GM18951 (cell line): ENCODE data around the gene GDI1.

Source experiments
- POLR2A ChIP-seq: IDR thresholded peaks from 4 replicates; pipeline ENCODE4 v1.6.1; 2011; ENCODE audit warnings: mild to moderate bottlenecking; ENCODE audit not compliant: insufficient read length, insufficient read depth; ENCODE audit errors: extremely low read depth
- in situ Hi-C: fragments of 300-500 bp; cut with MboI; formaldehyde crosslinking; loops from one replicate; pipeline ENCODE4 v1.12.0; 2022; ENCODE audit warnings: low sequenced_read_pairs, mixed read lengths, inconsistent platforms; ENCODE audit not compliant: unreplicated experiment

The GDI1 gene

DNA sequence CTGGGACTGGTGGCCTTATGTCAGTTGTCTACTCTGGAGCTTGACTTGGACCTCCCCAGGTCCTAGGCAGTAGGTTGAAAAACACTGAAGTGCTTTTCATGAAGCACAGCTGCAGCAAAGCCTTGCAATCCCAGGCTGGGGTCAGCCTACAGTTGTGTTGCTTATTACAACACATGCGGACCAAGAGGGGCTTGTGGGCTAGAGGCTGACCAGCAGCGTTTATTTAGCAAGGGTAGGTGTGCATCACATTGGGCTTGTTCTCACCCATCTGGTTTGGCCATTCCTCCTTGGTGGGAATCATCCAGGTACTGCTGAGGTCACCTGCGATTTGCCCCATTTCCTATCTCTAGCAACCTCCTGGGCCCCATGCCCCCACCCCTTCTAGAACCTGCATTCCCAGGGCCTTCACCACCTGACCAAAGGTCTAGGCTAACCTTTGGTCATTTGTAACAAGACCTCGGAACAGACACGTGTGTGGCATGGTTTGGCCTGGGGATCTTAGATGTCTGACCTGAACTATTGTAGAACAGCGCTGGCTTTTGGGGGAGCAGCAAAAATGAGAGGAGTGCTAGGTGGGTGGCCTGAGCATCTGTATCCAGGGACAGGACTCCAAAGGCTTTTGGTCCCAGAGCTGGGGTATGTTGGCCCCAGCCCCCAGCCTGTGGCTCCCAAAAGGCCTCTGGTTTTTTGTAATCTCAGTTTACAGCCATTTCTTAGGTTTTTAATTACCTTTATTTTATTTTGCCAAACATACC, 35.7 kb upstream of the GDI1 start:
- in situ Hi-C loops, result no loop called here
- peak; percentile 49 for TF ChIP-seq POLR2A

- in situ Hi-C loops, result no loop called here
Observed at GRCh38 chrX:154401918-154402621, 34.9 kb upstream of the GDI1 start.

DNA sequence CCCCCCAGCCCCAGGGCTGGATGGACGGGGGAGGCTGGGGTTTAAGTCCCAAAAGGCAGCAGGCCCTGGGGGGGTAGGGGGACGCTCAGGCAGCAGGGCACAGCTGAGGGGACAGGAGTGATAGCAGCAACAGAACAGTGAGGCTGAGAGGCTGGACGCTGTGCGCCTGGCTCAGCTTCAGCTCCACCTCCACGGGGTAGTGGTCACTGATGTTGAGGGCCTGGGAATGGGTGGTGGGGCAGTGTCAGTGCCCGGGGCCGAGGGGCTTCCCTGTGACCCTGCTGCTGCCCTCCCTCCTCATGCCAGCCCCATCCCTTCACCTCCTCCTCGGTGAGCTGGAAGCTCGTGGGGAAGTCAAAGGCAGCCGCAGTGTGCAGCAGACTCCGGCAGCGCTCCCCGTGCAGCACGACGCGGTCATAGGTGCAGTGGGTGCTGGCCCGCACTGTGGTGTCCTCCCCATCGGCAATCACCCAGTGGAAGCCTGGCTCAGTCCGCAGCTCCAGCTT, 34.3 kb upstream of the GDI1 start:
- in situ Hi-C loops, result no loop called here
- TF ChIP-seq POLR2A, result no peak

More at GRCh38 chrX:154401918-154402621, 34.9 kb upstream of the GDI1 start:
- TF ChIP-seq POLR2A, result no peak

DNA sequence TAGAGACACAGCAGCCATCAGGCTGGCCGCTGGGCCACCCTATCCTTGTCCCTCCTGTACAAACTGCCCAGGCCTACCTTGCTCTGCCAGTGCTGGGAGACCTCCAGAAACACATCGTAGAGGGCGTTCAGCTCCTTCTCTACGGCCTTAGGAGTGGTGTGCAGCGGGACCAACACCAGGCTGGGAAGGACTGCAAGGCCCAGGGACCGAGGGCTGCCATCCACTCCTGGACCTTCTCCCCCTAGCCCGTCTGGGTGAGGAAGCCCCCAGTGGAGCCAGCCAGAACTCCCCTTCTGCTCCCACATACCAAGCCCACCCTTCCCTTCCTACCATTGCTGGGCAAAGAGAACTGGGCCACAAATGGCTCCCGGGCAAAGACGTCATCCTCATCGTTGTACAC, 33.8 kb upstream of the GDI1 start:
- no peak for TF ChIP-seq POLR2A
- in situ Hi-C loops, result no loop called here

GRCh38 chrX:154403858-154404257, 33.1 kb upstream of the GDI1 start:
- no peak for TF ChIP-seq POLR2A

DNA sequence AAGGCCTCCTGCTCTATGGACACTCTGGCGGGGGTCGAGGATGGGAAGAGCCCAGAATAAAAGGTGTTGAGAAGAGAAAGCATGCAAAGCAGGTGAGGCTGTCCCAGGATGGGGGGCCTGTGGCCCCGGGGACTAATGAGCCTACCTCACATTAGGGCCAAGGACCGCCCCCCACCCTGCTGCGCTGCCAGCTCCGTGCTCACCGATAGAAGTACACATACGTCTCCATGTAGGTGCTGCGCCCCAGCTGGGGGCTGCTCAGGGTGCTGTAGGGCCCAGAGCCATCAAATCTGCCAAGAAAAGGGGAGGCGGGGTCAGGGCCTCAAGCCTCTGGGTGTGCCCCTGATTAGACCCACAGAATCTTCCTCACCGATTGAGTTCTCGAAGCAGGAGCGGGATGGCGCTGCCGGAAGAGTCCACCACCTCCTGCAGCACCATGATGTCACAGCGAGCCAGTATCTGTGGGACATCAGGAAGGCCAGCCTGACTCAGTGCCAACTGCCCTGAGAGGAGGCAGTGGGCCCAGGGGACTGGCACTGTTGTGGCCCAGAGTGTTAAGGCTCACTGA, 32.2 kb upstream of the GDI1 start:
- in situ Hi-C loops, result no loop called here

More at GRCh38 chrX:154403858-154404257, 33.1 kb upstream of the GDI1 start:
- in situ Hi-C loops, result no loop called here

DNA sequence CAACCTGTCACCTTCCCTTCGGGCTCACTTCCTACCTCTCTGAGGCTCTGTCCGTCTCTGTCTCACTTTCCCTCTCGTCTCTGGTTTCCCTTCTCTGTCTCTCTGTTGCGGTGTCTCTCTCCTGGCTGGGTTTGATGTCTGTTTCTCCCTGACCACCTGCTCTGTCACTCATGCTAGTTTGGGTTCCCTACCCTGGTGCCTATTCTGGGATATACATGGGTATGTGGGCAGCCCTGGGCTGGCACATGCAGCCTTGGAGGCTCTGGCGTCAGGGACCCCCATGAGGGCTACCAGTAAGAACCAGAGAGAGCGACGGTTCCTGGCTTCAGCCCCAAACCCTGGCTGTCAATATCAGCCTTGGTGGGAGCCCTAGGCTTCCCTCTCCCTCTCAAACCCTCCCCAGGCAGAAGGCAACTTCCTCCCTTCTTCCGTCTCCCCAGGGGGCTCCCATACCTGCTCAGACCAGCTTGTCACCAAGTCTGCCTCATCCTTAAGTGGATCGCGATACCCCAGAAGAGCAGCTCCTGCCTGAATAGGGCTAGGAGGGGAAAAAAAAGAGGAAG, 28.2 kb upstream of the GDI1 start:
- TF ChIP-seq POLR2A, result peak; percentile 26
- in situ Hi-C loops, result no loop called here

More for the DNA sequence above, 32.2 kb upstream of the GDI1 start:
- no peak for TF ChIP-seq POLR2A

DNA sequence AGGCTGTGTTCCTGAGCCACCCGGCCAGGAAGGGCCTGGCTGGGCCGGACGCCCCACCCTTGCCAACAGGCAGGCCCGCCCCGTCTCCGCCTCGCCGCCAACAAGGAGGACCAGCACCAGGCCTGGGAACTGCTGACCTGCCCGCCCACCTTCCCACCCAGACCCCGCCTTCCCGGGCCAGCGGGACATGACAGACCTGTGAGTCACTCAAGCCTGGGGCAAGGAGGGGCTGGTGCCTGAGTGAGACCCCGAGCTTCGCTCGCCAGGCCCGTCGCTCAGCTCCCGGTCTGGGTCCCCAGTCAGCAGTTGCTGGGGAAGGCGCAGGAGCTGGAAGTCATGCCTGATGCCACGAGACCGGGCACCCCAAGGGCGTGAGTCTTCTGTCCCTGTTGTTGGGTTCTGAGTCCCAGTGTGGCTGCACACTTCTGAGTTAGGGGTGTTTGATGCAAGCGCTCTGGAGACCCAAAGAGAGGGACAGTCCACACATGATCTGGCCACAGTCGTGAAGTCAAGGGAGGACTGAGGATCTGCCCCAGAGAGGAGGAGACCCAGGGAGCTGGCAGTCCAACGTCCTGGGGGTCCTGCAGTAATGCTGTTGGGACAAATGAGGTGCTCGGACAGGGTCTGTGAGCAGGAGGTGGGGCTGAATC, 27.6 kb upstream of the GDI1 start, which contains the start of gene DNASE1L1:
Gene DNASE1L1 (minus strand): TSS at position 33 of the 650 bp plus-strand sequence. CDS start 3,686 bp downstream, outside the sequence.
- peak; percentile 10 for TF ChIP-seq POLR2A
- in situ Hi-C loops, result no loop called here

DNA sequence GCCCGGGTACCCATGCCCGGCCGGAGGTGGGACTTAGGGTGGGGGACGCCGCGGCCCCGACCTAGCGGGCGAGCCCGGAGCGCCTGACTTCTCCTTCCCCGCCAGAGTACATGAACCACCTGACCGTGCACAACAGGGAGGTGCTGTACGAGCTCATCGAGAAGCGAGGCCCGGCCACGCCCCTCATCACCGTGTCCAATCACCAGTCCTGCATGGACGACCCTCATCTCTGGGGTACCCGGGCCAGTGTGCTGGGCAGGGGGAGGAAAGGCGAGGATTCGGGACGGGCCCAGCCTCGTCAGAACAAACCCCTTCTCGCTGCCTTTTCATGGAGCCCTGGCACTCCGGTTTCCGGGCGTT, 25.0 kb upstream of the GDI1 start:
- in situ Hi-C loops, result no loop called here

DNA sequence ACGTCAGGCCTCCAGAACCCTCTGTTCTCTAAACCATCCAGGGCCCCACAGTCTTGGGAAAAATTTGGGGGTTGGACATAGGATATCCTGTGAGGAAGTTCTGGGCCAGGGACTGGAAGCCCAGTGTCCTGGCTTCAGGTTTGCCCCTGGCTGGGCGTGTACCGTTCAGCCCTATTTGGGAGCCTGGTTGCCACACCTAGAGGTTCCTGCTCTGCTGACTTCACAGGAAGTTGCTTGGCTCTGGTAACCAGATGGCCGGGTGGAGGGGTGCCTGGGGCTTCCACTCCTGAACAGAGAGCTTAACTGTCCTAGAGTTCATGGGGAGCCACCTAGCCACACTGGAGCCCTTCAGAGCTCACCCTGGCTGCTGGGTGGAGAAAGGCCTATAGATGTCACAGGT, 24.5 kb upstream of the GDI1 start:
- in situ Hi-C loops, result no loop called here
- TF ChIP-seq POLR2A, result no peak

More for the DNA sequence above, 25.0 kb upstream of the GDI1 start:
- TF ChIP-seq POLR2A, result peak; percentile 38

GRCh38 chrX:154413142-154413541, 23.8 kb upstream of the GDI1 start:
- in situ Hi-C loops, result no loop called here

GRCh38 chrX:154417157-154417556, 19.8 kb upstream of the GDI1 start:
- TF ChIP-seq POLR2A, result no peak
- in situ Hi-C loops, result no loop called here

More at GRCh38 chrX:154413142-154413541, 23.8 kb upstream of the GDI1 start:
- TF ChIP-seq POLR2A, result no peak

- in situ Hi-C loops, result no loop called here
- no peak for TF ChIP-seq POLR2A
Observed at GRCh38 chrX:154419189-154419588, 17.8 kb upstream of the GDI1 start.
